ENCODE measurements around the gene NRGN. TPM values are rescaled to one million over a fixed set of nuclear protein-coding genes. Genes with fewer than 3 reads are reported as not detected.

Gene NRGN
- total RNA-seq, 1 donor from 2014 or later, result 79.9 TPM

DNA sequence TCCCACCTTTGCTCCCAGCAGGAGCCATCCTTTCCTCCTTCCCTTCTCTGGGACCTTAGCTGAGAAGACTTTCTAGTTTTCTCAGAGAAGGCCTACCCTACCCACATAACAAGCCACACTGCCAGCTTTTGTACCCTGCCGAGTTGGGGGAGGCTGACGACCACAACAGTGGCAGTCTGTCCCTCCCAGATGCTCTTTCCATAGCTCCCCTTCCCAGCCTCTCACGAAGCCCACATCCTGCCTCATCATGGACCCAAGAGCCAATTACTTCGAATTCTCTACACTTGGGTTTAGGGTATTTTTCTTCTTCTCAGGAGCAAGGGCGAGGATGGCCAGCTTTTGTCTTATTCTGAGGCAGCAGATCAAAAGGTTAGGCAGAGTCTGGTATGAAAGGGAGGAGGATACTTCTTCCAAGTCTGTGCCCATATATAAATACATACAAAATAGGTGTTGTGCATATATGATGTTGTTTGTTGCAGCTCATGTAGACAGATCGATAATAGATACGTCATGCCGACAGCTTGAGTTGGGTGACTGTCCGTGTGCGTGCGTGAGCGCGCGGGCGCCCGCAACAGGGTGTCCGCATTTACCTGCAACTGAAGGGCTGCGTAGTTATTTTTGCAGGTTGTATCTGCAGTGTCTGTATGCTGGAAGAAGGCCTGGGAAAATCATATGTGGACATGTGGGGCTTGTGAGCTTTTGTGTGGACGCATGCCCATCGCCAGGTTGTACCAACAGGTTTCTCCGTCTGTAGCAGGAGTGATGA, 846 bp upstream of the NRGN start:
- TF ChIP-seq CTCF (IDR thresholded peaks at IDR 0.05), result no peak

GRCh38 chr11:124740277-124740882, 638 bp downstream of the NRGN start:
- H3K9me3 ChIP-seq, result no peaks in the 10 kb centered on the region
- ATAC-seq, result peak; percentile 69
- peak overlapping the region; percentile 64 for H3K4me3 ChIP-seq
- peak; percentile 68 for TF ChIP-seq CTCF (IDR thresholded peaks at IDR 0.05)
- intact Hi-C loops (cut with DNase I), result no loop called here
- no peaks in the 10 kb centered on the region for H3K36me3 ChIP-seq
- H3K27ac ChIP-seq, result peak overlapping the region; percentile 36
- peaks cover 12% of the 10 kb centered on the region for H3K4me1 ChIP-seq
- peaks cover 6% of the 10 kb centered on the region for H3K27me3 ChIP-seq
- peak; percentile 85 for DNase-seq

More for the DNA sequence above, 846 bp upstream of the NRGN start:
- H3K4me1 ChIP-seq, result peaks cover 12% of the 10 kb centered on the region
- peaks cover 6% of the 10 kb centered on the region for H3K27me3 ChIP-seq
- no peaks in the 10 kb centered on the region for H3K36me3 ChIP-seq
- H3K9me3 ChIP-seq, result no peaks in the 10 kb centered on the region
- no peak overlapping the region for H3K27ac ChIP-seq
- ATAC-seq (no peak), DNase-seq (no peak)
- H3K4me3 ChIP-seq, result no peak overlapping the region
- intact Hi-C loops (cut with DNase I), result no loop called here

DNA sequence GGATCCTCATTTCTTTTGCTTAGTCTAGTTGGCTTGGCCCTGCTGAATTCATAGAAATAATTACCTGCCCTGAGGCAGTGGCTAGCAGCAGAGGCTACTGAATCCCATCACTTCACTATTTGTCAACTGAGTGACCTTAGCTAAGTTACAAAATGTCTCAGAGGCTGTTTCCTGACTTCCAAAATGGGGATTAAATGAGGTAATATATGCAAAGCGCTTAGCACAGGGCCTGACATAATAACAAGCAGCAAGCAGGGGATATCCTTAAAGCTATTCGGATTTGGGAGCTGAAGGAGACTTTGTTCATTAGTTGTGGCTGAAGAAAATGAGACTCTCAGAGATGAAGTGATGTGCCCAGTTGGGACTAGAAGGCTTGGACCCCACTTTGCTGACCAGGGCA, 2.8 kb downstream of the NRGN start:
- peaks cover 24% of the 10 kb centered on the region for H3K4me1 ChIP-seq
- H3K9me3 ChIP-seq, result no peaks in the 10 kb centered on the region
- peaks cover 6% of the 10 kb centered on the region for H3K27me3 ChIP-seq
- no peaks in the 10 kb centered on the region for H3K36me3 ChIP-seq
- TF ChIP-seq CTCF (IDR thresholded peaks at IDR 0.05), result no peak
- no peak for DNase-seq
- intact Hi-C loops (cut with DNase I), result no loop called here
- no peak overlapping the region for H3K4me3 ChIP-seq
- H3K27ac ChIP-seq, result no peak overlapping the region
- no peak for ATAC-seq

DNA sequence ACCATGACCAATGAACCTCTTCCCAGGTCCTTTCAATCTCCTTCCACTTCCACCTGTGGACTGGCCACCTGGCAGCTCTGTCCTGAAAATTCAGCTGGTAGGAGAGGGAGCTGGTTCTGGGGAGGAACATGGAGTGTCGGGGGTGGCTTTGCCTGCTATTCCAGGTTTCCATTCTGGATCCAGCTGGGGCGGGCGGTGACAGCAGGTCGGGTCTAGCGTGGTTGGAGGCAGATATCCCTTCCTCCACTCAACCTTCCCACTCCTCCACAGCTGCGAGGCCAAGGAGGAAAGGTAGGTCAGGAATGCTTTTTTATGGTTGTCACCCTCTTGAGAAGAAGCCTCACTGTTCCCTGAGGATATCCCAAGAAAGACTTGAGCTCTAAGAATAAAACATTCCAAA, 3.3 kb downstream of the NRGN start:
- H3K9me3 ChIP-seq, result no peaks in the 10 kb centered on the region
- no peak overlapping the region for H3K27ac ChIP-seq
- ATAC-seq (no peak), DNase-seq (no peak)
- intact Hi-C loops (cut with DNase I), result no loop called here
- no peak overlapping the region for H3K4me3 ChIP-seq
- H3K36me3 ChIP-seq, result no peaks in the 10 kb centered on the region
- TF ChIP-seq CTCF (IDR thresholded peaks at IDR 0.05), result no peak
- peaks cover 6% of the 10 kb centered on the region for H3K27me3 ChIP-seq
- H3K4me1 ChIP-seq, result peaks cover 28% of the 10 kb centered on the region

DNA sequence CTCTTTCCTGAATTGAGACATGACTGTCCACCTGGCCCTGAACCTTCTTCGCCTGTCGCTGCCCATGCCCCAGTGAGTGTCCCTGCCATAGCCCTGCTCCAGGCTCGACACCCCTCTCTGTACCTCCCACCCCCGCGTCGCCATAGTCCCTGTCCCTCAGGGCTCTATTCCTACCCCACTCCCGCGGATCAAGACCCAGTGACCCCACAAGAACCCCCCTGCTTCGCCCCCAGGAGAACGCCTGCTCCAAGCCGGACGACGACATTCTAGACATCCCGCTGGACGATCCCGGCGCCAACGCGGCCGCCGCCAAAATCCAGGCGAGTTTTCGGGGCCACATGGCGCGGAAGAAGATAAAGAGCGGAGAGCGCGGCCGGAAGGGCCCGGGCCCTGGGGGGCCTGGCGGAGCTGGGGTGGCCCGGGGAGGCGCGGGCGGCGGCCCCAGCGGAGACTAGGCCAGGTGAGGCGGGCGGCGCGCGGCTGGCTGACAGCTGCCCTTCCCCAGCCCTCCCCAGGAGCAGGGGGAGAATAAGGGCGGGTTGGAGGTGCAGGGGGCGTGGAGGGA, 5.6 kb downstream of the NRGN start:
- Histone ChIP-seq H3K9me3 (no peaks in the 10 kb centered on the region), H3K27me3 (peaks cover 6% of the 10 kb centered on the region), H3K4me1 (peaks cover 44% of the 10 kb centered on the region), H3K27ac (no peak overlapping the region), H3K36me3 (no peaks in the 10 kb centered on the region), H3K4me3 (no peak overlapping the region)
- TF ChIP-seq CTCF (IDR thresholded peaks at IDR 0.05), result no peak
- intact Hi-C loops (cut with DNase I), result loop anchor here (5.0 kb wide), 1 partner anchor 73 kb away; the partner anchor contains the start of genes SIAE and SPA17
- ATAC-seq (no peak), DNase-seq (no peak)
